RWPE2 (cell line): ENCODE data around the gene TTLL1.

ENCODE experiments used
- ATAC-seq: fragments of 200-7000 bp; cut with Tn5 transposase; 3 replicates; pipeline ENCODE4 v1.9.1; 2021; ENCODE audit warnings: low read depth
- DNase-seq: peaks from one replicate; pipeline ENCODE4 v3.0.0-alpha.2; 2020; ENCODE audit warnings: low spot score
- H3K27ac ChIP-seq: fragments of 450-650 bp; 2 replicates; pipeline ENCODE4 v1.5.1; 2017; ENCODE audit warnings: mild to moderate bottlenecking; ENCODE audit not compliant: poor library complexity, severe bottlenecking
- H3K27me3 ChIP-seq: fragments of 250-450 bp; sonication (Bioruptor Pico); 2 replicates; pipeline ENCODE4 v1.5.1; 2021; ENCODE audit warnings: mild to moderate bottlenecking, moderate library complexity; ENCODE audit not compliant: insufficient read depth, poor library complexity, severe bottlenecking
- H3K36me3 ChIP-seq: fragments of 250-450 bp; sonication (Bioruptor Pico); 2 replicates; pipeline ENCODE4 v1.5.1; 2020; ENCODE audit warnings: low read depth, mild to moderate bottlenecking, moderate library complexity
- H3K4me1 ChIP-seq: fragments of 250-450 bp; sonication (Bioruptor Pico); 2 replicates; pipeline ENCODE4 v1.5.1; 2021; ENCODE audit warnings: mild to moderate bottlenecking, moderate library complexity; ENCODE audit not compliant: insufficient read depth, poor library complexity, severe bottlenecking
- H3K4me3 ChIP-seq: fragments of 250-450 bp; sonication (Bioruptor Pico); 2 replicates; pipeline ENCODE4 v1.5.1; 2021; ENCODE audit warnings: mild to moderate bottlenecking, moderate library complexity; ENCODE audit not compliant: severe bottlenecking
- H3K9me3 ChIP-seq: fragments of 250-450 bp; sonication (Bioruptor Pico); 2 replicates; pipeline ENCODE4 v1.5.1; 2021; ENCODE audit warnings: mild to moderate bottlenecking, moderate library complexity; ENCODE audit not compliant: severe bottlenecking
- CTCF ChIP-seq: fragments of 450-650 bp; IDR thresholded peaks from one replicate; pipeline ENCODE4 v1.5.1; 2017; ENCODE audit warnings: mild to moderate bottlenecking, moderate library complexity; ENCODE audit not compliant: poor library complexity, severe bottlenecking

Gene TTLL1

GRCh38 chr22:43101306-43101705, 12.1 kb upstream of the TTLL1 start:
- TF ChIP-seq CTCF, result no peak
- DNase-seq (no peak), ATAC-seq (no peak)
- no peaks in the 10 kb centered on the region for H3K27me3 ChIP-seq
- no peak overlapping the region for H3K27ac ChIP-seq
- no peak overlapping the region for H3K4me3 ChIP-seq
- no peaks in the 10 kb centered on the region for H3K4me1 ChIP-seq
- peaks cover 6% of the 10 kb centered on the region for H3K9me3 ChIP-seq
- H3K36me3 ChIP-seq, result no peaks in the 10 kb centered on the region

GRCh38 chr22:43100225-43100624, 11.0 kb upstream of the TTLL1 start:
- Histone ChIP-seq H3K4me3 (no peak overlapping the region), H3K9me3 (peaks cover 7% of the 10 kb centered on the region), H3K36me3 (no peaks in the 10 kb centered on the region), H3K27ac (no peak overlapping the region), H3K27me3 (no peaks in the 10 kb centered on the region), H3K4me1 (no peaks in the 10 kb centered on the region)
- ATAC-seq (no peak; the same call in 2 of the 3 replicates), DNase-seq (no peak)
- TF ChIP-seq CTCF, result no peak

- ATAC-seq (no peak), DNase-seq (no peak)
- H3K27me3 ChIP-seq, result no peaks in the 10 kb centered on the region
- no peaks in the 10 kb centered on the region for H3K4me1 ChIP-seq
- H3K4me3 ChIP-seq, result no peak overlapping the region
- H3K36me3 ChIP-seq, result no peaks in the 10 kb centered on the region
- peaks cover 7% of the 10 kb centered on the region for H3K9me3 ChIP-seq
- no peak overlapping the region for H3K27ac ChIP-seq
- no peak for TF ChIP-seq CTCF
These were observed 9.9 kb upstream of the TTLL1 start for GRCh38 chr22:43099095-43099494.

GRCh38 chr22:43098356-43098755, 9.2 kb upstream of the TTLL1 start:
- H3K4me3 ChIP-seq, result no peak overlapping the region
- no peak for ATAC-seq
- H3K27ac ChIP-seq, result no peak overlapping the region

More at GRCh38 chr22:43098356-43098755, 9.2 kb upstream of the TTLL1 start:
- Histone ChIP-seq H3K36me3 (no peaks in the 10 kb centered on the region), H3K4me1 (no peaks in the 10 kb centered on the region), H3K9me3 (peaks cover 7% of the 10 kb centered on the region), H3K27me3 (no peaks in the 10 kb centered on the region)
- no peak for DNase-seq
- TF ChIP-seq CTCF, result no peak
